NCI-H2107 treated with DMSO at 0.1 percent for 48 hours (cell line): ENCODE results near the gene GDAP2.

ENCODE experiments used
- DNase-seq: peaks from one replicate; lab custom pipeline; 2025; ENCODE audit not compliant: unreplicated experiment; lab: John Stamatoyannopoulos, UW

Gene GDAP2

GRCh38 chr1:117842408-117843170, 86.8 kb downstream of the GDAP2 start:
- no peak for DNase-seq

- no peak for DNase-seq
Observed at GRCh38 chr1:117841117-117841650, 88.2 kb downstream of the GDAP2 start.

DNA sequence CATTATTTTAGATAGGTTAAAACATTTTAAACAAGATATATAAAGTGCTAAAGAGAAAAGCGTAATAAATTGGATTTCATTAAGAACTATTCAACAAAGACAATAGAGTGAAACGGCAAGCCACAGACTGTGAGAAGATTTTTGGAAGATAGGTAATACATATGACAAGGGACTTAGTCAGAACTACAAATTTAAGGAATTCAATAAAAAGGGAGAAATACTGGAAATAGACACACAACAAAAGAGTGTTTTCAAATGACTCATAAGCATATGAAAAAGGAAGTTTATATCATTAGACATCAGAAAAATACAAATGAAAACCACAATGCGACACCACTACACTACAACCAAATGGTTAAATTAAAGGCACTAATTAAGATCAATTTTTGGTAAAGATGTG, 90.5 kb downstream of the GDAP2 start:
- no peak for DNase-seq

DNA sequence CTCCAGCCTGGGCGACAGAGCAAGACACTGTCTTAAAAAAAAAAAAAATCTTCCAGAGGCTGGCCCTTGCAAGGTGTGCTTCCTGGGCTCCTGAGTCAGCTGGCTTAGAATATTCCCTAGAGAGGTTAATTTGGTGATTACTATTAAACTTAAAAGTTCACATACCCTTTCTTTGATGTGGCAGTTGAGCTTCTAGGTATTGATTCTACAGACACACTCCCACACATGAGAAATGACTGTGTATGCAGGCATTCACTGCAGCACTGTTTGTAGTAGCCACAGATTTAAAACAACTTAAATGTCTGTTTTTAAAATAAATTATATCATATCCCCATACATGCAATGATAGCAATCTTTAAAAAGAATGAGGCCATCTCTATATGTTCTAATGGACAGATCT, 93.4 kb downstream of the GDAP2 start:
- DNase-seq, result no peak

DNA sequence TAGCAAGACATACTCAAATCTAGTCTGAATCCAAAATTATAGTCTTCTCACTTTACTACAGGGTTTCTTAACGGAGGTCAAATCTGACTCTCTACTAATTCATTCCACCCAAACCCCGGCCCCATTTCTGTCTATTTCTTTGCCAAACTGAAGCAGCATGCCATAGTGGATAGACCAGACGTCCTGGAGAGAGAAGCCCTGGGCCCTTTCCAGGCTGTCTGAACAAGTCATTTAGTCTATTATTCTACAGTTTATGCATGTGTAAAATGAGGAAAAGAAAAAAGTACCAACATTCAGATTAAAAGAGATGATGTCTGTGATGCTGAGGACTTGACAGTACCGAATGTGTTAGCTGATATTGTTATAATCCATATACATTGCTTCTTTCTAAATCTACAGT, 95.0 kb downstream of the GDAP2 start:
- DNase-seq, result no peak

DNA sequence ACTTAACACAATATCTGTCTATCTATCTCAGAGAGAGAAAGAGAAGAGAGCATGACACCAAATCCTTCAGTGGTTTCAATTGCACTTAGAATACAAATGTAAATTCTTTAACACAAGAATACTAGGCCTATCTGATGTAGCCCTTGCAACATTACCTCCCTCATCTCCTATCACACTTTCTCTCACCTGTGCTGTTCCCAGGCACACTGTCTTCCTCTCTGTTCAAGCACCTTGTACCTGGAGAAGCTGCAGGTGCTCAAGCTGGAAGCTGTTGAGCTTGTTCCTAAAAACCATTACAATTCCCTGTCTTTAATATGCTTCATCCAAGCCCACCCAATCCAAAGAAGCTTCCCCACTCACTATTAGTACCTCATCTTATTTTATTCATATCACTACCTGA, 97.0 kb downstream of the GDAP2 start:
- DNase-seq, result no peak

GRCh38 chr1:117830222-117830621, 99.2 kb downstream of the GDAP2 start:
- DNase-seq, result no peak

DNA sequence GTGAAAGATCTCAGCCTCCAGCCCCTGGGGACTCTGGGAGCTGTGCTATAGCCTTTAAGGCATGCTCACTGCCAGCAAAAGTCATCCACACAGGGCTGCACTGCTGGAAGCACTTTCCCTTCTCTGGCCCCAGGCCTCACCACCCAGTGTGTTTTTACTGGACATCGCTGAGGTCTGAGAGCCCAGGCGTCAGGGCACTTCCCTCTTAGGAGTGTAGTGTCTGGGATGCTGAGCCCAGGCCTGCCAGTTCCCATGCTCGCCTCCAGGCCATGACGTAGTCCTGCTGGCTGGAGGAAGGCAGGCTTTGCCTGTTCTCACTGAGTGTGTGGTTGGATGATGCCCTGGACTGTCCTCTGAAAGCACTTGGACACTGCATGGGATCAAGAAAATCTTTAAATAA, 101.2 kb downstream of the GDAP2 start:
- no peak for DNase-seq

- no peak for DNase-seq
Observed at GRCh38 chr1:117826540-117827078, 102.8 kb downstream of the GDAP2 start.

DNA sequence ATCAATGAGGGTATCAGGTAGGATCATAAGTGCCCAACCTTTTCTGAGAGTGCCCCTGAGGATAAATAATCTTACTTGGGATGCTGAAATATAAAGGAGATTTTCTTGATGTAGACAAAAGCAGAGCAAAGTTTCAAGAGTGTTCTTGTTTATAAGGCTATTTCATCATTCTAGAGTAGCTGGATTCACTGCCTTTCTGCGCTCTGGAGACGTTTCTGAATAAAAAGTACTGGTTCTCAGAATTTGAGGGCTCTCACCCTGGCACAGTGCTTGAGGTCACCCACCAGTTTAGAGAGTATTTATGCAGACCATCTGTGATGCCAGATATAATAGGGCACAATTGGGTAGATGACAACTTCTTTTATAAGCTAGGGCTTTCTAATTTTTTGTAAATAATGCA, 103.3 kb downstream of the GDAP2 start:
- no peak for DNase-seq

GRCh38 chr1:117825414-117825813, 104.0 kb downstream of the GDAP2 start:
- DNase-seq, result no peak

GRCh38 chr1:117824616-117825015, 104.8 kb downstream of the GDAP2 start:
- no peak for DNase-seq

GRCh38 chr1:117821774-117822482, 107.5 kb downstream of the GDAP2 start:
- DNase-seq, result no peak

DNA sequence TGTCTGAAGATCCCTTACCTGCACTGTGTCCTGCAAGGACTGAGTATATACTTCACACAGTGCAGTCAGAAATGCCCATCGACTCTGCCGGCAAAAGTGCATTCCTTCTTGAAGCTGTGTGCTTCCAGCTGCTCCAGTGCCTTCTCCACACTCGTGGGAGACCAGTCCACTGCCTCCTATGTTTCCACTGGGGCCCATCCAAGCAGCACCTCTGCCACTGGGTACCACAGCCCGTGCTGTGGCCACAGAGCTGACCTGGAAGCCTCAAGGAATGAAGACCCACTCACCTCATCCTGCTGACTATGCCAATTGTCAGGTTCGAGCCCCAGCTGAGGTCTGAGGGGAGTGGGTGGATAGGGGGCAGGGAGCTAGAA, 108.1 kb downstream of the GDAP2 start:
- no peak for DNase-seq

- DNase-seq, result no peak
Observed at GRCh38 chr1:117820694-117821381, 108.6 kb downstream of the GDAP2 start.

- no peak for DNase-seq
Observed at GRCh38 chr1:117820096-117820495, 109.3 kb downstream of the GDAP2 start.

DNA sequence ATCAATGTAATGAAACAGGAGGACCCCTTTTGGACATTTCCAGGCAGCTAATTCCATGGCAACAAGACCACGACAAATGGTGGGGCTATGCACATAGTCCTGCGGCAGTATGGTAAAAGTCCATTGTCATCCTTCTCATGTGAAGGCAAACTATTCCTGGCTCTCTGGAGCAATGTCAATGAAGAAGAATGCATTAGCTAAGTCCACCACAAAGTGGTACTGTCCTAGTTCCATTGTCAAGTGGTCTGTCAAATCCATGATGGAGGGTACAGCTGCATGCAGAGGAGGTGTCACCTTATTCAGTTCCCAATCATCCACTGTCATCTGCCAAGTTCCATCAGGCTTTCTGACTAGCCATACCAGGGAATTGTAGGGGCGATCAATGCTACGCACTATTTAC, 110.1 kb downstream of the GDAP2 start:
- no peak for DNase-seq

- DNase-seq, result no peak
Observed at GRCh38 chr1:117818456-117818855, 111.0 kb downstream of the GDAP2 start.

DNA sequence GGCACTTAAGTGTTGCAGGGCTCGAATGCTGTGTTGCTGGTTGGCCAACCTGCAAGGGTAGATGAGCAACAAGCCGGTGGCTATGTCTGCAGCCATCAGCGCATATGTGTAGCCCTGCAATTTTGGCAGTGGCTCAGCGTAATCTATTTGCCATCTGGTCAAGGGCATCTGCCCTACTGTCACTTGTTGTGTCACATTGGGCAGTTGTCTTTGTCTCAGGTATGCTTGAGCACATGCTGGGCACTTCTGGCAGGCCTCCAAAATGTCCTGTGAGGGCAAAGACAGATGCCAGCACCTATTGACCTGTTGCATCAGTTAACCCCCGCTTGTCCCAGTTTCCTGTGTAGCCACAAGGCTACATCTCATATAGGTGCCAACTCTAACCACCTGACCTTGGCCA, 111.8 kb downstream of the GDAP2 start:
- DNase-seq, result no peak

DNA sequence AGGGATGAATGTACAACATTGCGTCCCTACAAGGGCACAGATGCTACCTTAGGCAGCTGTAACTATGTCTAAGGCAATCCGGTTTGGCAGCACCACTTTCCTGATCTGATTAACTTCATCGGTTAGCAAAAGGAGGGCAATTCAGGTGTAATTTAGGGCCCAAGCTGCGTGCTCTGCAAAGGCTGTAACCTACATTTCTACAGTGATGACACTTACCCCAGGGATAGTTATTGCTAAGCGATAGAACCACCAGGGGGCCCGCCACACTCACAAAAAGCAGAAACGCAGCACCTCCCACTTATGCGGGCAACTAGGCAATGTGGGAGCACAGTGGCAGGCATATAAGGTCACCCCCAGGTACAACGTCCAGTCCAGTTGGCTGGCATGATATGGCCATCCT, 113.5 kb downstream of the GDAP2 start:
- no peak for DNase-seq
